ENCODE results near the gene CHRNB1. TPM values are rescaled to one million over a fixed set of nuclear protein-coding genes. Genes with fewer than 3 reads are reported as not detected.

CHRNB1 gene
- total RNA-seq, 1 donor from 2014 or later, result 16.4 TPM

DNA sequence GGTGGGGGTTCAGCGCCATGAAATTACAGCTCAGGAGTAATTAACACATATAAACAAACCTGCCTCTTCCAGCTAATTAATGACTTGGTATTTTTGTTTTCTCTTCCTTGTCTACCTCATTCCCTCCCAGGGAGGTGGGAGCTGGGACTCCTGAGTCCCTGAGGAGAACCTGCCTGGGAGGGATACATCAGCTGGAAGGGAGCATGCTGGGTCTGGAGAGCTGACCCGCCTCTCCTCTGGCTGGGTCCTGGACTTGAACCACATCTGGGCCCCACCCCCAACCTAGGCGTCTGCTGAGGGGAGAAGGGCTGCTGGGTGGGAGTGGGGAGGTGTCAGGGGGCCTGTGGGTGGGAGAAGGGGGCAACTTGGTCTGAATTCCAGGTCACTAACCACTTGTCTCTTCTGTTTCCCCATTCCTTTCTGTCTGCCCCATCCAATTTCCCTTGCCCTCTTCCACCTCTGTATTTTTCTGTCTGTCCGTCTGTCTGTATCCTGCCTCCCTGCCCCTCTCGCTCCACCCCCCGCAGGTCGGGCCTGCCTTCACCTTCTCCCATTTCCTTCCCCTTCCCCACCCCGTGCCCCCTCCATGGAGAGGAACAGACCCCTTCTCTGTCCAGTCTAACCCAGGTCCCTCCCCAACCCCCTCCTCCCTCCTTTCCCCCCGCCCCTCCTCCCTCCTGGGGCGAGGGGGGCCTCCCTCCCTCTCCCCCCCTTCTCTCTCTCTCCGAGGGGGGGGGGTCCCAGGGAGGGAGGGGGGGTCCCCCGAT is 37.2 kb upstream of the CHRNB1 start, which contains the start of gene NLGN2:
Gene NLGN2, plus strand, starts transcription at position 361 of the 767 bp plus-strand sequence. CDS start 411 bp downstream, outside the sequence.
- Mint-ChIP-seq H3K4me3 (peak within 1 kb of the TSS; percentile 52), H3K4me1 (ENCODE audit: unreplicated experiment) (peaks cover 17% of the 10 kb centered on the region), H3K9me3 (no peaks in the 10 kb centered on the region), H3K27me3 (peaks cover 4% of the 10 kb centered on the region), H3K36me3 (peaks cover 12% of the 10 kb centered on the region), H3K27ac (no peak within 1 kb of the TSS)
- TF ChIP-seq CTCF (conservative IDR thresholded peaks at IDR 0.05), result no peak
- no peak for DNase-seq (ENCODE audit: extremely low spot score, unreplicated experiment)

DNA sequence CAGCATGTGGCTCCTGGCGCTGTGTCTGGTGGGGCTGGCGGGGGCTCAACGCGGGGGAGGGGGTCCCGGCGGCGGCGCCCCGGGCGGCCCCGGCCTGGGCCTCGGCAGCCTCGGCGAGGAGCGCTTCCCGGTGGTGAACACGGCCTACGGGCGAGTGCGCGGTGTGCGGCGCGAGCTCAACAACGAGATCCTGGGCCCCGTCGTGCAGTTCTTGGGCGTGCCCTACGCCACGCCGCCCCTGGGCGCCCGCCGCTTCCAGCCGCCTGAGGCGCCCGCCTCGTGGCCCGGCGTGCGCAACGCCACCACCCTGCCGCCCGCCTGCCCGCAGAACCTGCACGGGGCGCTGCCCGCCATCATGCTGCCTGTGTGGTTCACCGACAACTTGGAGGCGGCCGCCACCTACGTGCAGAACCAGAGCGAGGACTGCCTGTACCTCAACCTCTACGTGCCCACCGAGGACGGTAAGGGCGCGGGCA is 36.6 kb upstream of the CHRNB1 start:
- peaks cover 17% of the 10 kb centered on the region for H3K4me1 Mint-ChIP-seq (ENCODE audit: unreplicated experiment)
- H3K9me3 Mint-ChIP-seq, result no peaks in the 10 kb centered on the region
- no peak overlapping the region for H3K4me3 Mint-ChIP-seq
- H3K36me3 Mint-ChIP-seq, result peaks cover 15% of the 10 kb centered on the region
- peaks cover 4% of the 10 kb centered on the region for H3K27me3 Mint-ChIP-seq
- no peak overlapping the region for H3K27ac Mint-ChIP-seq
- DNase-seq (ENCODE audit: extremely low spot score, unreplicated experiment), result no peak
- TF ChIP-seq CTCF (conservative IDR thresholded peaks at IDR 0.05), result no peak

- peaks cover 17% of the 10 kb centered on the region for H3K4me1 Mint-ChIP-seq (ENCODE audit: unreplicated experiment)
- no peak for DNase-seq (ENCODE audit: extremely low spot score, unreplicated experiment)
- peaks cover 4% of the 10 kb centered on the region for H3K27me3 Mint-ChIP-seq
- no peaks in the 10 kb centered on the region for H3K9me3 Mint-ChIP-seq
- no peak overlapping the region for H3K27ac Mint-ChIP-seq
- no peak for TF ChIP-seq CTCF (conservative IDR thresholded peaks at IDR 0.05)
- peak overlapping the region; percentile 64 for H3K4me3 Mint-ChIP-seq
- H3K36me3 Mint-ChIP-seq, result peaks cover 15% of the 10 kb centered on the region
Observed at GRCh38 chr17:7408863-7409262, 36.0 kb upstream of the CHRNB1 start.

DNA sequence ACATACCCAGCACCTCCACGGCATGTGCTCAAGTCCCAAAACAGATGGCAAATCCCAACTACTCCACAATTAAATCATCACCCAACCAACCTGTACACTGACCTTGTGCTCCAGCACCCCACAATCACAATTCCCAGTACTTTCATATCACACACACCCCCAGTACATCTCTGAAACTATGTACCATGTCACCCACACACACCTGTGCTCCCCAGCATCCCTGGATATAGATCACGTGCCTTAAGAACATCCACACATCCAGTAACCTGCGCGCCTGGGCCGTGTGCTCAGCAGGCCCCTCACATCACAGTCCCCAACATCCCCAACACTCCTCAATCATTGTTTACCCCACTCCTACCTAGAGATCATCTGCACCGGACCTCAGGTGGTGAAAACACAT is 35.1 kb upstream of the CHRNB1 start:
- no peak for TF ChIP-seq CTCF (conservative IDR thresholded peaks at IDR 0.05)
- DNase-seq (ENCODE audit: extremely low spot score, unreplicated experiment), result no peak
- H3K4me1 Mint-ChIP-seq (ENCODE audit: unreplicated experiment), result peaks cover 17% of the 10 kb centered on the region
- peak overlapping the region; percentile 5 for H3K4me3 Mint-ChIP-seq
- H3K27ac Mint-ChIP-seq, result peak overlapping the region; percentile 6
- H3K27me3 Mint-ChIP-seq, result peaks cover 4% of the 10 kb centered on the region
- no peaks in the 10 kb centered on the region for H3K9me3 Mint-ChIP-seq
- H3K36me3 Mint-ChIP-seq, result peaks cover 15% of the 10 kb centered on the region

GRCh38 chr17:7410634-7411426 is 34.0 kb upstream of the CHRNB1 start:
- H3K27ac Mint-ChIP-seq, result no peak overlapping the region
- peaks cover 15% of the 10 kb centered on the region for H3K36me3 Mint-ChIP-seq
- no peak for DNase-seq (ENCODE audit: extremely low spot score, unreplicated experiment)
- H3K4me1 Mint-ChIP-seq (ENCODE audit: unreplicated experiment), result peaks cover 16% of the 10 kb centered on the region
- H3K9me3 Mint-ChIP-seq, result no peaks in the 10 kb centered on the region
- no peak for TF ChIP-seq CTCF (conservative IDR thresholded peaks at IDR 0.05)
- no peak overlapping the region for H3K4me3 Mint-ChIP-seq
- peaks cover 3% of the 10 kb centered on the region for H3K27me3 Mint-ChIP-seq
